Sigmoid colon (tissue), 7 donors: Measurements from ENCODE around the gene NAA25. TPM values are rescaled to one million over a fixed set of nuclear protein-coding genes. Genes with fewer than 3 reads are reported as not detected.

Experiments used
- DNase-seq: peaks from one replicate; pipeline ENCODE4 v3.0.0-alpha.2; 2019
- H3K27ac ChIP-seq, 4 donors: fragments of 200-600 bp; sonication (generic); one replicate each; pipeline ENCODE4 v1.5.1; 2016 to 2019; ENCODE audit warnings: mild to moderate bottlenecking in 1 of 4
- H3K27me3 ChIP-seq, 3 donors: fragments of 200-600 bp; sonication (generic); one replicate each; pipeline ENCODE4 v1.5.1; 2019; ENCODE audit warnings: mild to moderate bottlenecking in 1 of 3
- H3K36me3 ChIP-seq, 4 donors: fragments of 200-600 bp; sonication (generic); one replicate each; pipeline ENCODE4 v1.5.1; 2016 to 2019
- H3K4me1 ChIP-seq, 4 donors: fragments of 200-600 bp; sonication (generic); one replicate each; pipeline ENCODE4 v1.5.1; 2017 to 2019
- H3K4me3 ChIP-seq, 4 donors: fragments of 200-600 bp; sonication (generic); one replicate each; pipeline ENCODE4 v1.5.1; 2017 to 2019; ENCODE audit warnings: mild to moderate bottlenecking in 2 of 4, moderate library complexity in 1 of 4
- H3K9me3 ChIP-seq, 4 donors: fragments of 200-600 bp in 3 of 4; sonication (generic) in 3 of 4; one replicate each; pipeline versions ENCODE4 v1.5.1 to v1.6.1; 2013 to 2019
- CTCF ChIP-seq, 4 experiments: fragments of 450-650 bp in 3 of 4; fragments of 200-600 bp in 1 of 4; IDR thresholded peaks; one replicate each; pipeline ENCODE4 v1.5.1; 2016 to 2019; ENCODE audit warnings: antibody characterized with exemption in 4 of 4, mild to moderate bottlenecking in 3 of 4, moderate library complexity in 2 of 4
- EP300 ChIP-seq, 4 donors: sonication (generic); formaldehyde crosslinking; IDR thresholded peaks; one replicate each; pipeline ENCODE4 v1.6.1; 2017; ENCODE audit warnings: antibody characterized with exemption in 4 of 4
- POLR2A ChIP-seq, 2 donors: fragments of 450-650 bp; IDR thresholded peaks; one replicate each; pipeline ENCODE4 v1.6.1; 2016; ENCODE audit warnings: antibody characterized with exemption in 2 of 2, mild to moderate bottlenecking in 2 of 2, moderate library complexity in 2 of 2
- POLR2AphosphoS5 ChIP-seq, 4 donors: sonication (generic); formaldehyde crosslinking; IDR thresholded peaks; one replicate each; pipeline ENCODE4 v1.6.1; 2017; ENCODE audit warnings: antibody characterized with exemption in 4 of 4
- WGBS, 2 donors: extraction: QIAGEN DNeasy Blood & Tissue Kit; methylation state at CpG; one replicate each; pipeline ENCODE4 v1.1.7; 2013; 5-methylcytosine and 5-hydroxymethylcytosine counted together
- intact Hi-C: fragments of 100-400 bp; cut with DNase I; formaldehyde crosslinking; loops from one replicate; pipeline ENCODE4 v1.15.1; 2023
- polyA plus RNA-seq, 3 donors: library from polyadenylated mRNA; stranded (reverse); fragments of 200-250 nt; gene quantifications; one replicate each; pipeline ENCODE4 v1.2.3, GENCODE V29; 2013
- total RNA-seq, 4 donors: library from RNA; depleted of rRNA; stranded (reverse); fragments of >200 nt; gene quantifications; one replicate each; pipeline ENCODE4 v1.1.0, GENCODE V29; 2016
- donor health status: healthy with polysubstance abuse.
- donor health status: Bipolar disorder and iron deficiency.
- donor health status: healthy.

The NAA25 gene
- total and polyA plus RNA-seq, 7 donors = 0.60 to 26.6 (median 21.6) TPM

- no peak overlapping the region for H3K27ac ChIP-seq
- 95 to 97% methylated on average over 3 of the region's 3 CpGs for WGBS, 2 donors
- H3K4me3 ChIP-seq = no peak overlapping the region
- TF ChIP-seq CTCF (IDR thresholded peaks at IDR 0.05) = no peak
- TF ChIP-seq POLR2AphosphoS5 (IDR thresholded peaks at IDR 0.05) = no peak
- TF ChIP-seq EP300 (IDR thresholded peaks at IDR 0.05) = no peak
- TF ChIP-seq POLR2A (IDR thresholded peaks at IDR 0.05) = no peak
- peaks cover 0 to 11% (median 6%) of the 10 kb centered on the region in 4 donors for H3K4me1 ChIP-seq
- intact Hi-C loops = no loop called here
- DNase-seq = no peak
- no peaks in the 10 kb centered on the region for H3K27me3 ChIP-seq
- H3K36me3 ChIP-seq = peaks cover 8 to 52% (median 15%) of the 10 kb centered on the region in 4 donors
- H3K9me3 ChIP-seq = no peaks in the 10 kb centered on the region
Measured at GRCh38 chr12:112091563-112091962, 17.0 kb downstream of the NAA25 start.

- TF ChIP-seq EP300 (IDR thresholded peaks at IDR 0.05) = no peak
- TF ChIP-seq POLR2A (IDR thresholded peaks at IDR 0.05) = no peak
- no peak for TF ChIP-seq CTCF (IDR thresholded peaks at IDR 0.05)
- TF ChIP-seq POLR2AphosphoS5 (IDR thresholded peaks at IDR 0.05) = no peak
- Histone ChIP-seq H3K27ac (no peak overlapping the region), H3K4me1 (no peaks in the 10 kb centered on the region), H3K36me3 (peaks cover 8 to 69% (median 24%) of the 10 kb centered on the region in 4 donors), H3K4me3 (no peak overlapping the region), H3K27me3 (no peaks in the 10 kb centered on the region), H3K9me3 (no peaks in the 10 kb centered on the region)
- intact Hi-C loops = no loop called here
- no peak for DNase-seq
- 95 to 100% methylated on average over 1 of the region's 1 CpG for WGBS, 2 donors
Measured at GRCh38 chr12:112087851-112088250, 20.7 kb downstream of the NAA25 start.

- 95 to 98% methylated on average over 2 of the region's 2 CpGs for WGBS, 2 donors
- no peaks in the 10 kb centered on the region for H3K9me3 ChIP-seq
- H3K27ac ChIP-seq = no peak overlapping the region
- no peak overlapping the region for H3K4me3 ChIP-seq
- intact Hi-C loops = no loop called here
- no peak for DNase-seq
- H3K4me1 ChIP-seq = no peaks in the 10 kb centered on the region
- TF ChIP-seq EP300 (IDR thresholded peaks at IDR 0.05) (no peak), POLR2A (IDR thresholded peaks at IDR 0.05) (no peak), CTCF (IDR thresholded peaks at IDR 0.05) (no peak), POLR2AphosphoS5 (IDR thresholded peaks at IDR 0.05) (no peak)
- no peaks in the 10 kb centered on the region for H3K27me3 ChIP-seq
- H3K36me3 ChIP-seq = peaks cover 8 to 65% (median 19%) of the 10 kb centered on the region in 4 donors
Measured at GRCh38 chr12:112087055-112087850, 21.3 kb downstream of the NAA25 start.

GRCh38 chr12:112066566-112066965 lies 42.0 kb downstream of the NAA25 start:
- DNase-seq = no peak
- 85 to 88% methylated on average over 2 of the region's 2 CpGs for WGBS, 2 donors
- Histone ChIP-seq H3K36me3 (peaks cover 24 to 97% (median 45%) of the 10 kb centered on the region in 4 donors), H3K4me1 (no peaks in the 10 kb centered on the region), H3K9me3 (no peaks in the 10 kb centered on the region), H3K27me3 (no peaks in the 10 kb centered on the region), H3K27ac (no peak overlapping the region), H3K4me3 (no peak overlapping the region)
- TF ChIP-seq POLR2AphosphoS5 (IDR thresholded peaks at IDR 0.05) (no peak), POLR2A (IDR thresholded peaks at IDR 0.05) (no peak), CTCF (IDR thresholded peaks at IDR 0.05) (no peak), EP300 (IDR thresholded peaks at IDR 0.05) (no peak)
- intact Hi-C loops = loop anchor here (10.0 kb wide), 1 partner anchor 88 kb away; no protein-coding TSS in a partner anchor
